Neural progenitor cell (in vitro differentiated cells): ENCODE results near the gene NRCAM. TPM values are rescaled to one million over a fixed set of nuclear protein-coding genes. Genes with fewer than 3 reads are reported as not detected.

Experiments used
- DNase-seq: peaks from one replicate; pipeline ENCODE4 v3.0.0-alpha.2; 2016; ENCODE audit warnings: low spot score
- H2AFZ ChIP-seq: fragments of 200-600 bp; sonication (generic); replicated peaks from 2 replicates; pipeline ENCODE4 v1.6.1; 2016; ENCODE audit warnings: antibody characterized with exemption
- H3F3A ChIP-seq: fragments of 200-600 bp; sonication (generic); 2 replicates; pipeline ENCODE4 v1.6.1; 2016; ENCODE audit warnings: antibody characterized with exemption, low read depth
- H3K27ac ChIP-seq: fragments of 200-600 bp; sonication (generic); 2 replicates; pipeline ENCODE4 v1.5.1; 2016; ENCODE audit warnings: mild to moderate bottlenecking
- H3K27me3 ChIP-seq: fragments of 200-600 bp; sonication (generic); 2 replicates; pipeline ENCODE4 v1.6.1; 2016; ENCODE audit warnings: mild to moderate bottlenecking, moderate library complexity
- H3K36me3 ChIP-seq: fragments of 200-600 bp; sonication (generic); 2 replicates; pipeline ENCODE4 v1.5.1; 2016
- H3K4me1 ChIP-seq: fragments of 200-600 bp; sonication (generic); 2 replicates; pipeline ENCODE4 v1.6.1; 2016; ENCODE audit warnings: mixed run types
- H3K4me2 ChIP-seq: fragments of 200-600 bp; sonication (generic); 2 replicates; pipeline ENCODE4 v1.6.1; 2016
- H3K4me3 ChIP-seq: fragments of 200-600 bp; sonication (generic); 2 replicates; pipeline ENCODE4 v1.5.1; 2016
- H3K79me2 ChIP-seq: fragments of 200-600 bp; sonication (generic); 2 replicates; pipeline ENCODE4 v1.6.1; 2016; ENCODE audit warnings: low read depth
- H3K9ac ChIP-seq: fragments of 200-600 bp; sonication (generic); 2 replicates; pipeline ENCODE4 v1.6.1; 2016
- H3K9me3 ChIP-seq: fragments of 200-600 bp; sonication (generic); 2 replicates; pipeline ENCODE4 v1.5.1; 2016; ENCODE audit warnings: low read depth
- H4K20me1 ChIP-seq: fragments of 200-600 bp; sonication (generic); 2 replicates; pipeline ENCODE4 v1.6.1; 2016; ENCODE audit warnings: low read depth
- H3K27ac Mint-ChIP-seq: 3 replicates; pipeline ENCODE4 v1.8.0; 2021; ENCODE audit warnings: mixed read lengths
- H3K27me3 Mint-ChIP-seq: 2 replicates; pipeline ENCODE4 v1.8.0; 2022; ENCODE audit warnings: low read depth, mild to moderate bottlenecking, inconsistent platforms, moderate library complexity, mixed read lengths; ENCODE audit not compliant: insufficient read depth
- H3K36me3 Mint-ChIP-seq: 3 replicates; pipeline ENCODE4 v1.8.0; 2021; ENCODE audit warnings: mixed read lengths
- H3K4me1 Mint-ChIP-seq: 3 replicates; pipeline ENCODE4 v1.8.0; 2021; ENCODE audit warnings: mixed read lengths
- H3K4me3 Mint-ChIP-seq: 3 replicates; pipeline ENCODE4 v1.8.0; 2021; ENCODE audit warnings: mild to moderate bottlenecking, moderate library complexity, mixed read lengths
- H3K9me3 Mint-ChIP-seq: 3 replicates; pipeline ENCODE4 v1.8.0; 2020; ENCODE audit warnings: mixed read lengths
- CTCF ChIP-seq: fragments of 200-600 bp; sonication (generic); IDR thresholded peaks from 2 replicates; pipeline ENCODE4 v1.5.1; 2017; ENCODE audit warnings: antibody characterized with exemption, mild to moderate bottlenecking
- EZH2 ChIP-seq: fragments of 200-600 bp; sonication (generic); IDR thresholded peaks from 2 replicates; pipeline ENCODE4 v1.6.1; 2017; ENCODE audit warnings: antibody characterized with exemption, mild to moderate bottlenecking, moderate library complexity
- EZH2phosphoT487 ChIP-seq: fragments of 200-600 bp; sonication (generic); IDR thresholded peaks from 2 replicates; pipeline ENCODE4 v1.6.1; 2017; ENCODE audit warnings: antibody characterized with exemption
- total RNA-seq: library from RNA; depleted of rRNA; stranded (reverse); fragments of >200 nt; gene quantifications from 2 replicates; pipeline ENCODE4 v1.2.3, GENCODE V29; 2015; ENCODE audit warnings: low replicate concordance

NRCAM gene
- total RNA-seq, 1 donor from 2014 or later: 104 TPM

- H3K9ac ChIP-seq: no peak overlapping the region
- no peaks in the 10 kb centered on the region for H3K79me2 ChIP-seq
- H3K4me3 ChIP-seq: no peak overlapping the region
- Mint-ChIP-seq H3K27ac (no peak overlapping the region), H3K4me1 (peaks cover 16% of the 10 kb centered on the region), H3K4me3 (no peak overlapping the region), H3K9me3 (no peaks in the 10 kb centered on the region), H3K27me3 (peaks cover 15% of the 10 kb centered on the region), H3K36me3 (no peaks in the 10 kb centered on the region)
- peaks cover 23% of the 10 kb centered on the region for H3F3A ChIP-seq
- no peak for TF ChIP-seq EZH2
- no peak for TF ChIP-seq CTCF
- TF ChIP-seq EZH2phosphoT487: no peak
- DNase-seq: no peak
- H3K4me1 ChIP-seq: peaks cover 4% of the 10 kb centered on the region
- H2AFZ ChIP-seq: no peak overlapping the region
- H4K20me1 ChIP-seq: no peaks in the 10 kb centered on the region
- no peak overlapping the region for H3K4me2 ChIP-seq
- H3K9me3 ChIP-seq: no peaks in the 10 kb centered on the region
- H3K27me3 ChIP-seq: peaks cover 20% of the 10 kb centered on the region
- H3K36me3 ChIP-seq: no peaks in the 10 kb centered on the region
- H3K27ac ChIP-seq: no peak overlapping the region
Observed at GRCh38 chr7:108461840-108462239, 5.6 kb upstream of the NRCAM start.

- no peaks in the 10 kb centered on the region for H3K36me3 Mint-ChIP-seq
- no peak overlapping the region for H3K27ac Mint-ChIP-seq
- no peaks in the 10 kb centered on the region for H3K9me3 Mint-ChIP-seq
- H3K4me3 ChIP-seq: no peak overlapping the region
- H3K4me1 ChIP-seq: peaks cover 6% of the 10 kb centered on the region
- H3K27me3 Mint-ChIP-seq: peaks cover 18% of the 10 kb centered on the region
- no peak overlapping the region for H3K4me3 Mint-ChIP-seq
- TF ChIP-seq CTCF (no peak), EZH2phosphoT487 (no peak), EZH2 (no peak)
- no peaks in the 10 kb centered on the region for H4K20me1 ChIP-seq
- H3K4me2 ChIP-seq: no peak overlapping the region
- H3K9me3 ChIP-seq: no peaks in the 10 kb centered on the region
- H3F3A ChIP-seq: peaks cover 24% of the 10 kb centered on the region
- H3K9ac ChIP-seq: no peak overlapping the region
- H3K27me3 ChIP-seq: peaks cover 26% of the 10 kb centered on the region
- no peaks in the 10 kb centered on the region for H3K36me3 ChIP-seq
- no peaks in the 10 kb centered on the region for H3K79me2 ChIP-seq
- no peak for DNase-seq
- H2AFZ ChIP-seq: no peak overlapping the region
- peaks cover 19% of the 10 kb centered on the region for H3K4me1 Mint-ChIP-seq
- H3K27ac ChIP-seq: no peak overlapping the region
Observed at GRCh38 chr7:108460964-108461363, 4.7 kb upstream of the NRCAM start.

GRCh38 chr7:108459922-108460551 is 3.8 kb upstream of the NRCAM start:
- H4K20me1 ChIP-seq: no peaks in the 10 kb centered on the region
- Mint-ChIP-seq H3K4me1 (peaks cover 19% of the 10 kb centered on the region), H3K27me3 (peaks cover 18% of the 10 kb centered on the region), H3K36me3 (no peaks in the 10 kb centered on the region), H3K9me3 (no peaks in the 10 kb centered on the region), H3K27ac (no peak overlapping the region), H3K4me3 (no peak overlapping the region)
- peak; percentile 58 for DNase-seq
- H2AFZ ChIP-seq: no peak overlapping the region
- peaks cover 36% of the 10 kb centered on the region for H3K27me3 ChIP-seq
- H3K79me2 ChIP-seq: no peaks in the 10 kb centered on the region
- no peaks in the 10 kb centered on the region for H3K9me3 ChIP-seq
- H3K4me2 ChIP-seq: no peak overlapping the region
- H3K27ac ChIP-seq: no peak overlapping the region
- H3K36me3 ChIP-seq: no peaks in the 10 kb centered on the region
- no peak overlapping the region for H3K9ac ChIP-seq
- no peak overlapping the region for H3K4me3 ChIP-seq
- peaks cover 33% of the 10 kb centered on the region for H3F3A ChIP-seq
- H3K4me1 ChIP-seq: peaks cover 6% of the 10 kb centered on the region
- no peak for TF ChIP-seq EZH2phosphoT487
- no peak for TF ChIP-seq EZH2
- TF ChIP-seq CTCF: peak; percentile 62
